Measurements from ENCODE around the gene PHGDH. TPM values are rescaled to one million over a fixed set of nuclear protein-coding genes. Genes with fewer than 3 reads are reported as not detected.

The PHGDH gene
- total and polyA plus RNA-seq, 2 of the 13 experiments (the other 11 are each of a cell fraction or from before 2014, with no cell fraction given), result 95.8 to 133 TPM

- no peak for FAIRE-seq
- in situ Hi-C loops (cut with HindIII; ENCODE audit: extremely low pct_ligation_motif_present, low pct_unique_long_range_greater_than_20kb) (no loop called here), intact Hi-C loops (cut with micrococcal nuclease; ENCODE audit: unreplicated experiment) (no loop called here)
- no peak for ATAC-seq
- TF ChIP-seq ZFP82 (CRISPR knock-in tag; IDR thresholded peaks at IDR 0.05; ENCODE audit: borderline replicate concordance), result no peak
- Histone ChIP-seq H3K4me3 (replicated peaks in 1 of 3; ENCODE audit: insufficient read depth in 1 of 3, low read depth in 2 of 3, low read length in 3 of 3) (no peak overlapping the region), H3K79me2 (ENCODE audit: insufficient read depth, low read length) (no peaks in the 10 kb centered on the region), H3K4me2 (ENCODE audit: low read depth, low read length) (no peak overlapping the region), H3K4me1 (ENCODE audit: insufficient read depth, low read length) (peaks cover 12% of the 10 kb centered on the region), H3K27ac (ENCODE audit: extremely low read length, insufficient read depth, low read length) (no peak overlapping the region), H3K36me3 (replicated peaks in 1 of 2; ENCODE audit: control insufficient read depth in 1 of 2, insufficient read depth in 2 of 2, low read length in 2 of 2) (no peaks in the 10 kb centered on the region), H2AFZ (ENCODE audit: low read length) (no peak overlapping the region), H3K27me3 (ENCODE audit: control insufficient read depth in 1 of 2, insufficient read depth in 2 of 2, low read length in 2 of 2) (no peaks in the 10 kb centered on the region; a peak in 2 of 5 replicates), H4K20me1 (ENCODE audit: insufficient read depth, low read length) (no peaks in the 10 kb centered on the region), H3K9me3 (ENCODE audit: low read length) (peaks cover 22% of the 10 kb centered on the region), H3K9ac (ENCODE audit: insufficient read depth, low read depth, low read length) (no peak overlapping the region)
- ChIA-PET POLR2A (no interaction called here), CTCF (ENCODE audit: low intra/inter-chr PET ratio, low total read pairs) (no interaction called here)
- no TSS peak for BruUV-seq (replicated peaks)
- no peak for DNase-seq (ENCODE audit: low spot score)
These were observed 10.1 kb upstream of the PHGDH start for GRCh38 chr1:119701659-119702058.

GRCh38 chr1:119702384-119702783 lies 9.3 kb upstream of the PHGDH start:
- WGBS (ENCODE audit: low lambda C conversion rate), result 55% methylated on average over 2 of the region's 2 CpGs
- H4K20me1 ChIP-seq (ENCODE audit: insufficient read depth, low read length), result no peaks in the 10 kb centered on the region
- DNase-seq (ENCODE audit: low spot score) (no peak), FAIRE-seq (no peak), ATAC-seq (no peak)
- peaks cover 5% of the 10 kb centered on the region; the same call in 1 of the 2 replicates for H3K4me1 ChIP-seq (ENCODE audit: insufficient read depth, low read length)
- H3K27me3 ChIP-seq (ENCODE audit: control insufficient read depth in 1 of 2, insufficient read depth in 2 of 2, low read length in 2 of 2), result no peaks in the 10 kb centered on the region; a peak in 1 of 5 replicates
- H3K9me3 ChIP-seq (ENCODE audit: low read length), result peaks cover 22% of the 10 kb centered on the region
- ChIA-PET POLR2A (interaction anchor here (1.5 kb wide), 1 partner anchor 10 kb away, joined by 8 read pairs; the partner anchor contains the start of gene PHGDH), CTCF (ENCODE audit: low intra/inter-chr PET ratio, low total read pairs) (no interaction called here)
- no peak overlapping the region for H3K4me2 ChIP-seq (ENCODE audit: low read depth, low read length)
- H3K79me2 ChIP-seq (ENCODE audit: insufficient read depth, low read length), result no peaks in the 10 kb centered on the region
- in situ Hi-C loops (cut with HindIII; ENCODE audit: extremely low pct_ligation_motif_present, low pct_unique_long_range_greater_than_20kb), result no loop called here
- intact Hi-C loops (cut with micrococcal nuclease; ENCODE audit: unreplicated experiment), result no loop called here
- H2AFZ ChIP-seq (ENCODE audit: low read length), result no peak overlapping the region
- H3K27ac ChIP-seq (ENCODE audit: extremely low read length, insufficient read depth, low read length), result no peak overlapping the region
- BruUV-seq (replicated peaks), result no TSS peak
- H3K9ac ChIP-seq (ENCODE audit: insufficient read depth, low read depth, low read length), result no peak overlapping the region
- no peaks in the 10 kb centered on the region for H3K36me3 ChIP-seq (replicated peaks in 1 of 2; ENCODE audit: control insufficient read depth in 1 of 2, insufficient read depth in 2 of 2, low read length in 2 of 2)
- H3K4me3 ChIP-seq (replicated peaks in 1 of 3; ENCODE audit: insufficient read depth in 1 of 3, low read depth in 2 of 3, low read length in 3 of 3), result no peak overlapping the region
- TF ChIP-seq ZNF850 (CRISPR knock-in tag; conservative IDR thresholded peaks at IDR 0.05), result no peak
- no peak for TF ChIP-seq THYN1 (CRISPR knock-in tag; IDR thresholded peaks at IDR 0.05; ENCODE audit: borderline replicate concordance, low read depth)
- no peak for TF ChIP-seq NCOA2 (CRISPR knock-in tag; IDR thresholded peaks at IDR 0.05)
- no peak for TF ChIP-seq GMEB1 (CRISPR knock-in tag; IDR thresholded peaks at IDR 0.05; ENCODE audit: borderline replicate concordance)
- no peak for TF ChIP-seq TCF7 (IDR thresholded peaks at IDR 0.05; ENCODE audit: low read depth)
- no peak for TF ChIP-seq ZKSCAN8 (CRISPR knock-in tag; IDR thresholded peaks at IDR 0.05; ENCODE audit: borderline replicate concordance)
- no peak for TF ChIP-seq KDM5A (IDR thresholded peaks at IDR 0.05; ENCODE audit: borderline replicate concordance, low read length)
- TF ChIP-seq LBX2 (CRISPR knock-in tag; IDR thresholded peaks at IDR 0.05; ENCODE audit: borderline replicate concordance), result no peak
- TF ChIP-seq ZBED4 (CRISPR knock-in tag; IDR thresholded peaks at IDR 0.05; ENCODE audit: borderline replicate concordance), result no peak
- TF ChIP-seq TP53 (CRISPR knock-in tag; conservative IDR thresholded peaks at IDR 0.05), result no peak
- TF ChIP-seq KAT8 (CRISPR knock-in tag; IDR thresholded peaks at IDR 0.05), result no peak

Data from HepG2 (cell line).